HepG2 (cell line): Measurements from ENCODE around the gene ZCCHC10. TPM values are rescaled to one million over a fixed set of nuclear protein-coding genes. Genes with fewer than 3 reads are reported as not detected.

Experiments used
- ATAC-seq: fragments of 200-7000 bp; cut with Tn5 transposase; 3 replicates; pipeline ENCODE4 v1.9.1; 2020; ENCODE audit warnings: mild to moderate bottlenecking, moderate library complexity
- BruUV-seq: library from RNA; stranded (reverse); fragments of 400-500 nt; replicated peaks from 2 replicates; lab custom pipeline; 2021; lab: Mats Ljungman, UMichigan
- CTCF ChIA-PET: fragments of 300-600 bp; formaldehyde crosslinking; extraction: SDS; loops from one replicate; lab custom pipeline; 2021; ENCODE audit warnings: low total read pairs, inconsistent platforms, low intra/inter-chr PET ratio; lab: Yijun Ruan, JAX
- POLR2A ChIA-PET: fragments of 350-600 bp; sonication (Branson Sonifier 250); formaldehyde crosslinking; loops from one replicate; lab custom pipeline; 2020; ENCODE audit warnings: antibody characterized with exemption, inconsistent platforms; lab: Yijun Ruan, JAX
- DNase-seq: peaks from one replicate; pipeline ENCODE4 v3.0.0-alpha.2; 2015; ENCODE audit warnings: low spot score
- FAIRE-seq: peaks from 3 replicates; lab custom pipeline; 2011; peaks lifted over from hg19 to GRCh38; lab: Jason Lieb, UNC
- H2AFZ ChIP-seq: one replicate; pipeline ENCODE4 v1.6.1; 2011; ENCODE audit warnings: low read length, inconsistent platforms
- H3K27ac ChIP-seq: fragments of 300-600 bp; 3 replicates; pipeline ENCODE4 v1.8.0; 2011; ENCODE audit warnings: mixed run types, mild to moderate bottlenecking, mixed read lengths, low read length, inconsistent platforms; ENCODE audit not compliant: insufficient read depth; ENCODE audit errors: extremely low read length
- H3K27me3 ChIP-seq, 2 experiments: fragments of 200-600 bp in 1 of 2; 2 replicates in 1 of 2; 3 replicates in 1 of 2; pipeline versions ENCODE4 v1.6.0 to v1.8.0; 2011; ENCODE audit warnings: low read length in 2 of 2, mild to moderate bottlenecking in 2 of 2, moderate library complexity in 2 of 2, inconsistent platforms in 1 of 2; ENCODE audit not compliant: insufficient read depth in 2 of 2, control insufficient read depth in 1 of 2
- H3K36me3 ChIP-seq, 2 experiments: fragments of 200-600 bp in 1 of 2; replicated peaks in 1 of 2; 2 replicates in 1 of 2; 3 replicates in 1 of 2; pipeline versions ENCODE4 v1.5.1 to v1.8.0; 2011; ENCODE audit warnings: low read length in 2 of 2, inconsistent platforms in 1 of 2; ENCODE audit not compliant: insufficient read depth in 2 of 2, control insufficient read depth in 1 of 2
- H3K4me1 ChIP-seq: 2 replicates; pipeline ENCODE4 v1.5.1; 2012; ENCODE audit warnings: low read length, inconsistent platforms; ENCODE audit not compliant: insufficient read depth
- H3K4me2 ChIP-seq: 2 replicates; pipeline ENCODE4 v1.6.0; 2011; ENCODE audit warnings: low read depth, low read length, inconsistent platforms
- H3K4me3 ChIP-seq, 3 experiments: fragments of 200-600 bp in 1 of 3; sonication (generic), shearing (Covaris generic) in 1 of 3; replicated peaks in 1 of 3; 2 replicates each; pipeline ENCODE4 v1.5.1; 2011 to 2016; ENCODE audit warnings: low read length in 3 of 3, inconsistent platforms in 2 of 3, low read depth in 2 of 3, mild to moderate bottlenecking in 2 of 3, control low read depth in 1 of 3, mixed read lengths in 1 of 3; ENCODE audit not compliant: insufficient read depth in 1 of 3
- H3K79me2 ChIP-seq: one replicate; pipeline ENCODE4 v1.6.1; 2011; ENCODE audit warnings: low read length, inconsistent platforms; ENCODE audit not compliant: insufficient read depth
- H3K9ac ChIP-seq: 2 replicates; pipeline ENCODE4 v1.6.0; 2011; ENCODE audit warnings: mild to moderate bottlenecking, low read depth, low read length, inconsistent platforms; ENCODE audit not compliant: insufficient read depth
- H3K9me3 ChIP-seq: 2 replicates; pipeline ENCODE4 v1.5.1; 2012; ENCODE audit warnings: mild to moderate bottlenecking, low read length
- H4K20me1 ChIP-seq: 2 replicates; pipeline ENCODE4 v1.6.0; 2011; ENCODE audit warnings: inconsistent platforms, mild to moderate bottlenecking, low read length, moderate library complexity; ENCODE audit not compliant: insufficient read depth
- ATRX ChIP-seq: sonication (generic); formaldehyde crosslinking; IDR thresholded peaks from 2 replicates; pipeline ENCODE4 v1.4.0; 2020; ENCODE audit warnings: missing genetic modification reagents, borderline replicate concordance
- FOSL1 ChIP-seq: sonication (generic); formaldehyde crosslinking; IDR thresholded peaks from 2 replicates; pipeline ENCODE4 v1.9.0; 2021; ENCODE audit warnings: missing genetic modification reagents, borderline replicate concordance
- FOSL2 ChIP-seq: sonication (generic); formaldehyde crosslinking; IDR thresholded peaks from 2 replicates; pipeline ENCODE4 v1.4.0; 2020; ENCODE audit warnings: missing genetic modification reagents
- FOXJ3 ChIP-seq: sonication (generic); formaldehyde crosslinking; IDR thresholded peaks from 2 replicates; pipeline ENCODE4 v1.4.0; 2020; ENCODE audit warnings: missing genetic modification reagents, mild to moderate bottlenecking, borderline replicate concordance
- KAT7 ChIP-seq: IDR thresholded peaks from 2 replicates; pipeline ENCODE4 v1.6.1; 2018; ENCODE audit warnings: borderline replicate concordance, missing compliant biosample characterization
- KDM2A ChIP-seq: sonication (generic); formaldehyde crosslinking; IDR thresholded peaks from 2 replicates; pipeline ENCODE4 v1.4.0; 2020; ENCODE audit warnings: low read depth, missing genetic modification reagents, borderline replicate concordance
- MAFG ChIP-seq: sonication (generic); formaldehyde crosslinking; IDR thresholded peaks from 2 replicates; pipeline ENCODE4 v1.5.1; 2020; ENCODE audit warnings: mild to moderate bottlenecking, missing genetic modification reagents
- NFIC ChIP-seq: IDR thresholded peaks from 2 replicates; pipeline ENCODE4 v1.6.1; 2012; ENCODE audit warnings: mild to moderate bottlenecking, low read length, inconsistent platforms
- PTBP1 ChIP-seq: fragments of 200-400 bp; formaldehyde crosslinking; IDR thresholded peaks from 2 replicates; pipeline ENCODE4 v1.6.1; 2018; ENCODE audit warnings: low read length, low read depth; ENCODE audit not compliant: poor library complexity, severe bottlenecking
- RFX1 ChIP-seq: fragments of 450-650 bp; IDR thresholded peaks from 2 replicates; pipeline ENCODE4 v1.6.1; 2017
- SALL2 ChIP-seq: sonication (generic); formaldehyde crosslinking; IDR thresholded peaks from 2 replicates; pipeline ENCODE4 v1.8.1; 2023; ENCODE audit warnings: mild to moderate bottlenecking, missing genetic modification reagents, inconsistent platforms
- SIX1 ChIP-seq: sonication (generic); formaldehyde crosslinking; IDR thresholded peaks from 2 replicates; pipeline ENCODE4 v1.4.0; 2020; ENCODE audit warnings: missing genetic modification reagents, borderline replicate concordance
- SRF ChIP-seq: IDR thresholded peaks from 2 replicates; pipeline ENCODE4 v1.6.1; 2011; ENCODE audit warnings: mild to moderate bottlenecking, low read depth, low read length, moderate library complexity
- STAG1 ChIP-seq: sonication (generic); formaldehyde crosslinking; IDR thresholded peaks from 2 replicates; pipeline ENCODE4 v1.4.0; 2020; ENCODE audit warnings: missing genetic modification reagents
- TRIM24 ChIP-seq: sonication (generic); formaldehyde crosslinking; IDR thresholded peaks from 2 replicates; pipeline ENCODE4 v1.8.0; 2022; ENCODE audit warnings: mild to moderate bottlenecking, missing genetic modification reagents
- WIZ ChIP-seq: sonication (generic); formaldehyde crosslinking; IDR thresholded peaks from 2 replicates; pipeline ENCODE4 v1.5.1; 2020; ENCODE audit warnings: mild to moderate bottlenecking, missing genetic modification reagents
- ZFP82 ChIP-seq: sonication (generic); formaldehyde crosslinking; IDR thresholded peaks from 2 replicates; pipeline ENCODE4 v1.5.1; 2020; ENCODE audit warnings: mild to moderate bottlenecking, missing genetic modification reagents, borderline replicate concordance
- ZNF121 ChIP-seq: sonication (generic); formaldehyde crosslinking; IDR thresholded peaks from 2 replicates; pipeline ENCODE4 v1.5.0; 2020; ENCODE audit warnings: mild to moderate bottlenecking, missing genetic modification reagents
- ZNF510 ChIP-seq: sonication (generic); formaldehyde crosslinking; IDR thresholded peaks from 2 replicates; pipeline ENCODE4 v1.4.0; 2020; ENCODE audit warnings: low read depth, mild to moderate bottlenecking, missing genetic modification reagents
- ZNF552 ChIP-seq: sonication (generic); formaldehyde crosslinking; IDR thresholded peaks from 2 replicates; pipeline ENCODE4 v1.9.0; 2022; ENCODE audit warnings: missing genetic modification reagents, mild to moderate bottlenecking, borderline replicate concordance
- ZNF576 ChIP-seq: sonication (generic); formaldehyde crosslinking; IDR thresholded peaks from 2 replicates; pipeline ENCODE4 v1.4.0; 2020; ENCODE audit warnings: mild to moderate bottlenecking, missing genetic modification reagents
- ZNF883 ChIP-seq: sonication (generic); formaldehyde crosslinking; IDR thresholded peaks from 2 replicates; pipeline ENCODE4 v1.5.1; 2020; ENCODE audit warnings: mild to moderate bottlenecking, missing genetic modification reagents; ENCODE audit errors: not compliant biosample characterization
- WGBS: methylation state at CpG from one replicate; pipeline ENCODE4 v1.1.6; 2017; ENCODE audit warnings: low lambda C conversion rate; 5-methylcytosine and 5-hydroxymethylcytosine counted together
- in situ Hi-C: cut with HindIII; loops from 2 replicates; pipeline ENCODE4 v1.10.0; 2017; ENCODE audit warnings: low pct_unique_long_range_greater_than_20kb; ENCODE audit not compliant: extremely low pct_ligation_motif_present
- intact Hi-C: fragments of 100-400 bp; cut with micrococcal nuclease; formaldehyde crosslinking; loops from one replicate; pipeline ENCODE4 v1.10.0; 2022; ENCODE audit not compliant: unreplicated experiment
- polyA plus RNA-seq, 8 experiments: library from polyadenylated mRNA; depleted of rRNA in 3 of 8; stranded (reverse) in 7 of 8; unstranded in 1 of 8; fragments of >200 nt; fragmentation: Illumina TruSeq in 4 of 8; extraction: Trizol in 4 of 8; gene quantifications; 2 replicates each; pipeline versions ENCODE4 v1.2.1 to v1.2.3, GENCODE V29; 2011 to 2016; ENCODE audit warnings: low read depth in 4 of 8, missing spikeins in 1 of 8, mixed read lengths in 1 of 8; ENCODE audit not compliant: insufficient read depth in 1 of 8
- total RNA-seq, 5 experiments: library from RNA; depleted of rRNA; stranded (reverse); fragments of >200 nt; fragmentation: Illumina TruSeq; extraction: Trizol; gene quantifications; 2 replicates each; pipeline ENCODE4 v1.2.3, GENCODE V29; 2016; ENCODE audit warnings: low read depth in 1 of 5
- TF ChIP-seq, protein P1 (sequence below): IDR thresholded peaks from 2 replicates; pipeline ENCODE4 v1.6.1; 2016; ENCODE audit warnings: low read depth
- TF ChIP-seq, protein P2 (sequence below): sonication (generic); formaldehyde crosslinking; IDR thresholded peaks from 2 replicates; pipeline ENCODE4 v1.4.0; 2020; ENCODE audit warnings: missing genetic modification reagents

The ZCCHC10 gene
- total and polyA plus RNA-seq, 2 of the 13 experiments (the other 11 are each of a cell fraction or from before 2014, with no cell fraction given), result 40.7 to 48.2 TPM

DNA sequence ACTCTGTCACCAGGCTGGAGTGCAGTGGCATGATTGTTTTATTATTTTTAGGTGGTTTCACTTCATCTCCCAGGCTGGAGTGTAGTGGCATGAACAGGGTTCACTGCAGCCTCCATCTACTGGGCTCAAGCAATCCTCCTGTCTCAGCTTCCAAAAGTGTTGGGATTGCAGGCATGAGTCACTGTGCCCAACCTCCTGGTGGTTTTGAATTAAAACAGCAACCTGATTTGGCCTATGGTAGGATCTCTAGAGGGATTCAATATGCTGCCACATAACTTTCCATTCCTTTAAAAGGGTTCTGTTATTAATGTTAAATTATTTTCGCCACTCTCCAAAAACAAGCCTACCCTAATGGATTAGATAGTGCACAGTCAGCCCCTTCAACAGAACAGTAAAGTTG, 15.6 kb upstream of the ZCCHC10 start:
- no peak for FAIRE-seq

GRCh38 chr5:133041157-133041784, 14.9 kb upstream of the ZCCHC10 start:
- Histone ChIP-seq H3K4me1 (peaks cover 57% of the 10 kb centered on the region), H2AFZ (no peak overlapping the region), H3K27me3 (no peaks in the 10 kb centered on the region), H3K4me3 (no peak overlapping the region), H3K79me2 (no peaks in the 10 kb centered on the region), H3K9ac (no peak overlapping the region), H3K36me3 (no peaks in the 10 kb centered on the region), H3K9me3 (no peaks in the 10 kb centered on the region), H4K20me1 (no peaks in the 10 kb centered on the region), H3K4me2 (no peak overlapping the region), H3K27ac (no peak overlapping the region)
- intact Hi-C loops, result no loop called here
- in situ Hi-C loops, result no loop called here
- no peak for FAIRE-seq
- no TSS peak for BruUV-seq
- ChIA-PET POLR2A (interaction anchor here (0.6 to 2.0 kb wide), 3 partner anchors 8 to 14 kb away, joined by 3 to 14 read pairs (median 3); partner anchors contain the start of gene HSPA4), CTCF (no interaction called here)
- 78% methylated on average over 3 of the region's 3 CpGs for WGBS
- no peak for ATAC-seq
- DNase-seq, result no peak
- TF ChIP-seq PTBP1 (no peak), ATRX (CRISPR knock-in tag) (no peak), ZNF510 (CRISPR knock-in tag) (no peak), ZNF576 (CRISPR knock-in tag) (no peak), ZNF552 (no peak), MAFG (no peak), SALL2 (CRISPR knock-in tag) (no peak), NFIC (no peak), ZNF883 (CRISPR knock-in tag) (no peak), SIX1 (CRISPR knock-in tag) (no peak), RFX1 (no peak), ZNF121 (CRISPR knock-in tag) (no peak)
- TF ChIP-seq, protein P1, sequence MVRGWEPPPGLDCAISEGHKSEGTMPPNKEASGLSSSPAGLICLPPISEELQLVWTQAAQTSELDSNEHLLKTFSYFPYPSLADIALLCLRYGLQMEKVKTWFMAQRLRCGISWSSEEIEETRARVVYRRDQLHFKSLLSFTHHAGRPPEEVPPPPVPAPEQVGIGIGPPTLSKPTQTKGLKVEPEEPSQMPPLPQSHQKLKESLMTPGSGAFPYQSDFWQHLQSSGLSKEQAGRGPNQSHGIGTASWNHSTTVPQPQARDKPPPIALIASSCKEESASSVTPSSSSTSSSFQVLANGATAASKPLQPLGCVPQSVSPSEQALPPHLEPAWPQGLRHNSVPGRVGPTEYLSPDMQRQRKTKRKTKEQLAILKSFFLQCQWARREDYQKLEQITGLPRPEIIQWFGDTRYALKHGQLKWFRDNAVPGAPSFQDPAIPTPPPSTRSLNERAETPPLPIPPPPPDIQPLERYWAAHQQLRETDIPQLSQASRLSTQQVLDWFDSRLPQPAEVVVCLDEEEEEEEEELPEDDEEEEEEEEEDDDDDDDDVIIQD, result no peak

More for the DNA sequence above, 15.6 kb upstream of the ZCCHC10 start:
- no peaks in the 10 kb centered on the region for H4K20me1 ChIP-seq
- H3K4me3 ChIP-seq, result no peak overlapping the region
- intact Hi-C loops, result no loop called here
- H3K4me2 ChIP-seq, result no peak overlapping the region
- WGBS, result 85% methylated on average over 1 of the region's 1 CpG
- BruUV-seq, result no TSS peak
- H3K9ac ChIP-seq, result no peak overlapping the region
- no peaks in the 10 kb centered on the region for H3K79me2 ChIP-seq
- peaks cover 51% of the 10 kb centered on the region for H3K4me1 ChIP-seq
- ATAC-seq, result no peak
- DNase-seq, result no peak
- no peak overlapping the region for H2AFZ ChIP-seq
- H3K9me3 ChIP-seq, result no peaks in the 10 kb centered on the region
- POLR2A ChIA-PET, result interaction anchor here (0.6 to 2.0 kb wide), 3 partner anchors 9 to 14 kb away, joined by 3 to 14 read pairs (median 3); partner anchors contain the start of gene HSPA4
- CTCF ChIA-PET, result no interaction called here
- in situ Hi-C loops, result no loop called here
- no peak overlapping the region for H3K27ac ChIP-seq
- no peaks in the 10 kb centered on the region for H3K36me3 ChIP-seq
- H3K27me3 ChIP-seq, result no peaks in the 10 kb centered on the region
- no peak for TF ChIP-seq ZFP82 (CRISPR knock-in tag)
- TF ChIP-seq, protein P2, sequence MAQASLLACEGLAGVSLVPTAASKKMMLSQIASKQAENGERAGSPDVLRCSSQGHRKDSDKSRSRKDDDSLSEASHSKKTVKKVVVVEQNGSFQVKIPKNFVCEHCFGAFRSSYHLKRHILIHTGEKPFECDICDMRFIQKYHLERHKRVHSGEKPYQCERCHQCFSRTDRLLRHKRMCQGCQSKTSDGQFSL, result no peak
- no peak for TF ChIP-seq SRF
- peak; percentile 40; the same call in 1 of the 2 replicates for TF ChIP-seq FOSL1 (CRISPR knock-in tag)
- TF ChIP-seq WIZ (CRISPR knock-in tag), result no peak
- TF ChIP-seq FOXJ3 (CRISPR knock-in tag), result no peak
- TF ChIP-seq FOSL2 (CRISPR knock-in tag), result peak; percentile 70
- TF ChIP-seq KAT7 (CRISPR knock-in tag), result no peak
- no peak for TF ChIP-seq TRIM24 (CRISPR knock-in tag)
- TF ChIP-seq KDM2A (CRISPR knock-in tag), result no peak
- 0 out of 2 replicates have a peak, but pooled peaks have one; percentile 12 for TF ChIP-seq STAG1 (CRISPR knock-in tag)
